Hair follicular keratinocyte (primary cell): ENCODE measurements around the gene CLMN. TPM values are rescaled to one million over a fixed set of nuclear protein-coding genes. Genes with fewer than 3 reads are reported as not detected.

Experiments used
- total RNA-seq: library from RNA; depleted of rRNA; stranded (reverse); fragments of >200 nt; gene quantifications from 2 replicates; pipeline ENCODE4 v1.2.3, GENCODE V29; 2015

Gene CLMN, protein sequence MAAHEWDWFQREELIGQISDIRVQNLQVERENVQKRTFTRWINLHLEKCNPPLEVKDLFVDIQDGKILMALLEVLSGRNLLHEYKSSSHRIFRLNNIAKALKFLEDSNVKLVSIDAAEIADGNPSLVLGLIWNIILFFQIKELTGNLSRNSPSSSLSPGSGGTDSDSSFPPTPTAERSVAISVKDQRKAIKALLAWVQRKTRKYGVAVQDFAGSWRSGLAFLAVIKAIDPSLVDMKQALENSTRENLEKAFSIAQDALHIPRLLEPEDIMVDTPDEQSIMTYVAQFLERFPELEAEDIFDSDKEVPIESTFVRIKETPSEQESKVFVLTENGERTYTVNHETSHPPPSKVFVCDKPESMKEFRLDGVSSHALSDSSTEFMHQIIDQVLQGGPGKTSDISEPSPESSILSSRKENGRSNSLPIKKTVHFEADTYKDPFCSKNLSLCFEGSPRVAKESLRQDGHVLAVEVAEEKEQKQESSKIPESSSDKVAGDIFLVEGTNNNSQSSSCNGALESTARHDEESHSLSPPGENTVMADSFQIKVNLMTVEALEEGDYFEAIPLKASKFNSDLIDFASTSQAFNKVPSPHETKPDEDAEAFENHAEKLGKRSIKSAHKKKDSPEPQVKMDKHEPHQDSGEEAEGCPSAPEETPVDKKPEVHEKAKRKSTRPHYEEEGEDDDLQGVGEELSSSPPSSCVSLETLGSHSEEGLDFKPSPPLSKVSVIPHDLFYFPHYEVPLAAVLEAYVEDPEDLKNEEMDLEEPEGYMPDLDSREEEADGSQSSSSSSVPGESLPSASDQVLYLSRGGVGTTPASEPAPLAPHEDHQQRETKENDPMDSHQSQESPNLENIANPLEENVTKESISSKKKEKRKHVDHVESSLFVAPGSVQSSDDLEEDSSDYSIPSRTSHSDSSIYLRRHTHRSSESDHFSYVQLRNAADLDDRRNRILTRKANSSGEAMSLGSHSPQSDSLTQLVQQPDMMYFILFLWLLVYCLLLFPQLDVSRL
- total RNA-seq = 6.7 and 6.9 TPM in 2 replicates

DNA sequence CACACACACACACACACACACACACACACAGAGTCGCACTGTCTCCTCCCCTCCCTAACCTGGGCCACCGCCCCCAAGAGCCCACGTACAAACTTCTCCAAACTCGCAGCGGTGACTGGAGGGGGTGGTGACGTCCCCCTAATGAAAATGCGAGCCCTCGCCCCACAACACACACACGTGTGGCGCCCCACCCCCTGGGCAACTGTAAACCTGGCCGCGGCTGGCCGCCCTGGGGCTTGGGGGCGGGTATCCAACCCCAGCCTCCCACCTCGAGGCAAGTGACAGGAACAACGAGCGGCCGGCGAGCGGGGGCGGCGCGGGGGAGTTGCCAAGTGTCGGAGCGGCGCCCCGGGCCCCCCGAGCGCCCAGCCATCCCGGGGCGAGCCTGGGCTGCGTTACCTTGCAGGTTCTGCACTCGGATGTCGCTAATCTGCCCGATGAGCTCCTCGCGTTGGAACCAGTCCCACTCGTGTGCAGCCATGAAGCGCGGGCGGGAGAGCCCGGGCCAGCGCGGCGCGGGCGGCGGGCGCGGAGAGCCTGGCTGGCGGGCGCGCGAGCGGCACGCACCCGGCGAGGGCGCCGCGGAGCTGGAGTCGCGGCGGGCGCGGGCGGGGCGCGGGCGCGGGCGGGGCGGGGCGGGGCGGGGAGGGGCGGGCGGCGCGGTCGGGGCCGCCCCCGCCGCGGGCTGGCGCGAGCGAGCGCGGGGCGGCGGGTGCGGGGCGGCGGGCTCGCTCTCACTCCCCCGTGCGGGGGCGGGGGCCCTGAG, at the start of gene CLMN:
Gene CLMN, minus strand, starts transcription at position 597 of the 766 bp plus-strand sequence. Its CDS starts 116 bp downstream, at position 481.

DNA sequence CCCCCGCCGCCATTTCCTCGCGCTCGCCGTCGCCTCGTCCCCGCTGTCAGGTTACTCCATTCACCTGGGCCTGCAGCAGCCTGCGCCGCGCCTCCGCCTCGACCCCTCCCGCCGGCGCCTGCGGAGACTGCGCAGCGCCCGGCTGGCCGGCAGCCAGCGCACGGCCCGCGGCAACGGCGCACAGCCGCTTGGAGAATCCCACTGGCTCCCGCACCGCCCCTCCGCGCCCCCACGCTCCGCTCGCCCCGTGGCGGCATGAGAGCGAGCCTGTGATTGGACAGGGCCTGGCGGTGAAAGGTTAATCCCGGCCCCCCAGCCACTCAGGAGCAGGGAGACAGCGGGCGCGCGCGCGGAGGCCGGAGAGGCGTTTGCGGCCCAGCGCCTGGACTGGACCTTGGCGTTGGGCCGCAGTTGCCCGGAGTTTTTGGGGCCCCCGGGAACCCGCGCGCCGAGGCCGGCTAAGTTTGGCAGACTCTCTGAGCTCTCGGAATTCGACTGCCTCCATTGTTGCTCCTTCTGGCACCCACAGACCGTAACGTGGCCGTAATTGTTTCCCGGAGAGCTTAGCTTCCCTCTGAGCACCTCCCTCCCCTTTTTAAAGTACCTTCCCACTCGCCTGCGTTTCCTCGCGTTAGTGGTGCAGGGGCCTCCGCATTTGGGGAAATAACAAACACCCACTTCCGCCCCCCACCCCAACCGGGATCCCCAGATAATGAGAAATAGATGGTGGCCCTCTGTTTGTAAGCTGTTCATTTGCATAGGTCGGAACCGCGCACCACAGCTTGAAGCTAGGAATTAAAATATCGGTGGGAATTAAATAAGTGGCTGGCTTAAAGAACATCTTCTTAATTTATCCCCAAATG, 162.2 kb downstream of the CLMN start, which contains the start of gene DICER1:
Gene DICER1, minus strand, starts transcription at position 203 of the 863 bp plus-strand sequence. CDS start 24,071 bp downstream, outside the sequence.

Other genes with a start within 250 kb of the CLMN start
- 19.6 and 31.4 TPM in 2 replicates for gene DICER1, start 162.4 kb downstream of the CLMN start, total RNA-seq
- gene SYNE3, start 196.7 kb upstream of the CLMN start, total RNA-seq = 6.1 and 13.3 TPM in 2 replicates
- 47.9 and 66.7 TPM in 2 replicates for gene GLRX5, start 215.1 kb upstream of the CLMN start, total RNA-seq